ENCODE measurements around the gene CCDC97. TPM values are rescaled to one million over a fixed set of nuclear protein-coding genes. Genes with fewer than 3 reads are reported as not detected.
"Not testable (repeated sequence)": the region's sequence is repeated elsewhere in the genome, so short reads cannot be mapped to it uniquely, and the experiment has no call there.

CCDC97 gene
- total RNA-seq, 1 donor from 2014 or later = 16.9 TPM

- Histone ChIP-seq H3K27ac (no peak overlapping the region), H3K9me3 (no peaks in the 10 kb centered on the region), H3K36me3 (peaks cover 13 to 100% of the 10 kb centered on the region in 2 donors), H3K4me1 (no peaks in the 10 kb centered on the region), H3K27me3 (no peaks in the 10 kb centered on the region), H3K4me3 (no peak overlapping the region)
- intact Hi-C loops (cut with DNase I) = no loop called here
- no peak for TF ChIP-seq POLR2AphosphoS5 (IDR thresholded peaks at IDR 0.05; ENCODE audit: insufficient read depth in 1 of 2, low read depth in 1 of 2)
- no peak for TF ChIP-seq CTCF (IDR thresholded peaks at IDR 0.05)
- TF ChIP-seq POLR2A (IDR thresholded peaks at IDR 0.05) = no peak
- no peak for DNase-seq (ENCODE audit: extremely low spot score in 2 of 2)
Observed at GRCh38 chr19:41273076-41273475, 36.9 kb upstream of the CCDC97 start.

DNA sequence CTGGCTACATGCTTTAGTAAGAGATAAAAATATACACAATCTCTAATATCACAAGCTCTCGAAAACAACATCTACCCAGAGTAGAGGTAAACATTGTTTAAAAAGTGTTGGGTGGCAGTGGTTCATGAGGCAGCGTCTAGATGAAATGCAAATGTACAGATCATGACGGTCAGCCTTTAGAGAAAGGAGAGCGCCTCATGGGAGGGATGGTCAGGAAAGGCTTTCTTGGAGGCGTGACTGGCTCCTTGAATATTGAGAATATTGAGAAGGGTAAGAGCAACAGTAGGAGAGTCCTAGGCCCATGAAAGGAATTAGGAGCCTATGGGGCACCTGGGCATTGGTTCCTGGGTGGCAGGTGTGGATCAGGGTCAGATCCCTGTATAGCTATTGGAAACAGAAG, 35.2 kb upstream of the CCDC97 start:
- Histone ChIP-seq H3K4me3 (no peak overlapping the region), H3K9me3 (no peaks in the 10 kb centered on the region), H3K4me1 (no peaks in the 10 kb centered on the region), H3K36me3 (peaks cover 19 to 100% of the 10 kb centered on the region in 2 donors), H3K27ac (no peak overlapping the region), H3K27me3 (no peaks in the 10 kb centered on the region)
- intact Hi-C loops (cut with DNase I) = no loop called here
- no peak for DNase-seq (ENCODE audit: extremely low spot score in 2 of 2)
- TF ChIP-seq POLR2A (IDR thresholded peaks at IDR 0.05) = no peak
- no peak for TF ChIP-seq CTCF (IDR thresholded peaks at IDR 0.05)
- TF ChIP-seq POLR2AphosphoS5 (IDR thresholded peaks at IDR 0.05; ENCODE audit: insufficient read depth in 1 of 2, low read depth in 1 of 2) = no peak

DNA sequence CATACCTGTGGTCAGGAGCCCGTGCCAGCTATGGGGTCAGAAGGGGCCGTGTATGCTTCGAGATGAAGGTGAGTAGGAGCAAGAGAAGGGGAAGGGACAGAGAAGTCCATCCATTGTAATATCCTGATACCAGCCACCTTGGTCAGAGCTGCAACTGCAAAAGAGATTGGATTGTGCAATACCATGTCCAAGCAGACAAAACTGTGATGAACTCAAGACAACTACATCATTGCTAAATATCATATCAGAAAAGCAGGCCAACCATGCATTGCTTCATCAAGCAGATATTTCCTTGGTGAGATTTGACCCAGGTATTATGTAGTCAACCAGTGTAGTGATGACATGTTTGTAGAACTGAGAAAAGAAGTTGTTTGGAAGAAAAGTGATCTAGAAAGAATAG, 33.7 kb upstream of the CCDC97 start:
- Histone ChIP-seq H3K36me3 (peaks cover 24 to 100% of the 10 kb centered on the region in 2 donors), H3K27ac (no peak overlapping the region)
- intact Hi-C loops (cut with DNase I) = no loop called here

GRCh38 chr19:41278478-41278877, 31.5 kb upstream of the CCDC97 start:
- Histone ChIP-seq H3K36me3 (peaks cover 24 to 99% of the 10 kb centered on the region in 2 donors), H3K27ac (no peak overlapping the region), H3K4me3 (no peak overlapping the region), H3K4me1 (no peaks in the 10 kb centered on the region), H3K9me3 (no peaks in the 10 kb centered on the region), H3K27me3 (no peaks in the 10 kb centered on the region)
- DNase-seq (ENCODE audit: extremely low spot score in 2 of 2) = no peak
- no peak for TF ChIP-seq POLR2A (IDR thresholded peaks at IDR 0.05)
- no peak for TF ChIP-seq CTCF (IDR thresholded peaks at IDR 0.05)
- TF ChIP-seq POLR2AphosphoS5 (IDR thresholded peaks at IDR 0.05; ENCODE audit: insufficient read depth in 1 of 2, low read depth in 1 of 2) = no peak
- intact Hi-C loops (cut with DNase I) = no loop called here

More for the DNA sequence above, 33.7 kb upstream of the CCDC97 start:
- Histone ChIP-seq H3K9me3 (no peaks in the 10 kb centered on the region), H3K27me3 (no peaks in the 10 kb centered on the region), H3K4me3 (no peak overlapping the region), H3K4me1 (no peaks in the 10 kb centered on the region)
- no peak for TF ChIP-seq CTCF (IDR thresholded peaks at IDR 0.05)
- no peak for TF ChIP-seq POLR2A (IDR thresholded peaks at IDR 0.05)
- no peak for TF ChIP-seq POLR2AphosphoS5 (IDR thresholded peaks at IDR 0.05; ENCODE audit: insufficient read depth in 1 of 2, low read depth in 1 of 2)
- DNase-seq (ENCODE audit: extremely low spot score in 2 of 2) = no peak

GRCh38 chr19:41288673-41289530, 21.1 kb upstream of the CCDC97 start:
- Histone ChIP-seq H3K4me1 (no peaks in the 10 kb centered on the region), H3K4me3 (no peak overlapping the region), H3K27me3 (no peaks in the 10 kb centered on the region), H3K9me3 (no peaks in the 10 kb centered on the region), H3K27ac (no peak overlapping the region), H3K36me3 (peaks cover 9 to 84% of the 10 kb centered on the region in 2 donors)
- no peak for DNase-seq (ENCODE audit: extremely low spot score in 2 of 2)
- TF ChIP-seq POLR2A (IDR thresholded peaks at IDR 0.05) (no peak), CTCF (IDR thresholded peaks at IDR 0.05) (no peak), POLR2AphosphoS5 (IDR thresholded peaks at IDR 0.05; ENCODE audit: insufficient read depth in 1 of 2, low read depth in 1 of 2) (no peak)
- intact Hi-C loops (cut with DNase I) = no loop called here

GRCh38 chr19:41289814-41290213, 20.2 kb upstream of the CCDC97 start:
- H3K4me3 ChIP-seq; intact Hi-C loops (cut with DNase I); DNase-seq (ENCODE audit: extremely low spot score in 2 of 2); H3K27ac ChIP-seq; H3K9me3 ChIP-seq; H3K4me1 ChIP-seq; H3K27me3 ChIP-seq: not testable (repeated sequence)
- peaks cover 9 to 84% of the 10 kb centered on the region in 2 donors for H3K36me3 ChIP-seq
